Glutamatergic neuron (in vitro differentiated cells): ENCODE measurements around the gene ABLIM1. TPM values are rescaled to one million over a fixed set of nuclear protein-coding genes. Genes with fewer than 3 reads are reported as not detected.

Experiments used
- DNase-seq: peaks from one replicate; pipeline ENCODE4 v3.0.0; 2022
- H3K27ac Mint-ChIP-seq: one replicate; pipeline ENCODE4 v1.8.0; 2020; ENCODE audit warnings: mild to moderate bottlenecking, mixed read lengths, inconsistent platforms; ENCODE audit not compliant: unreplicated experiment
- H3K27me3 Mint-ChIP-seq: one replicate; pipeline ENCODE4 v1.8.0; 2020; ENCODE audit warnings: mild to moderate bottlenecking, moderate library complexity, mixed read lengths, inconsistent platforms; ENCODE audit not compliant: unreplicated experiment
- H3K36me3 Mint-ChIP-seq: one replicate; pipeline ENCODE4 v1.8.0; 2020; ENCODE audit warnings: mild to moderate bottlenecking, mixed read lengths, inconsistent platforms; ENCODE audit not compliant: unreplicated experiment
- H3K4me1 Mint-ChIP-seq: one replicate; pipeline ENCODE4 v1.8.0; 2020; ENCODE audit warnings: mild to moderate bottlenecking, low read depth, mixed read lengths, inconsistent platforms; ENCODE audit not compliant: unreplicated experiment
- H3K4me3 Mint-ChIP-seq: one replicate; pipeline ENCODE4 v1.8.0; 2020; ENCODE audit warnings: mild to moderate bottlenecking, mixed read lengths, inconsistent platforms; ENCODE audit not compliant: unreplicated experiment
- H3K9me3 Mint-ChIP-seq: one replicate; pipeline ENCODE4 v1.8.0; 2020; ENCODE audit warnings: mild to moderate bottlenecking, moderate library complexity, mixed read lengths, inconsistent platforms; ENCODE audit not compliant: unreplicated experiment
- CTCF ChIP-seq: fragments of 200-600 bp; sonication (generic); IDR thresholded peaks from one replicate; pipeline ENCODE4 v1.5.0; 2021; ENCODE audit not compliant: partially characterized antibody, unreplicated experiment
- total RNA-seq: library from RNA; stranded (reverse); fragmentation: NEBNext Ultra II Directional; extraction: Animal tissue kit (Norgen Biotek cat#: 25700); gene quantifications from one replicate; pipeline ENCODE4 v1.2.1, GENCODE V29; 2021; ENCODE audit not compliant: unreplicated experiment

Gene ABLIM1
- total RNA-seq, 1 donor from 2014 or later: 25.7 TPM

- H3K4me3 Mint-ChIP-seq: no peak overlapping the region
- H3K27ac Mint-ChIP-seq: no peak overlapping the region
- H3K9me3 Mint-ChIP-seq: peaks cover 6% of the 10 kb centered on the region
- TF ChIP-seq CTCF: no peak
- peaks cover 12% of the 10 kb centered on the region for H3K4me1 Mint-ChIP-seq
- DNase-seq: no peak
- peaks cover 9% of the 10 kb centered on the region for H3K27me3 Mint-ChIP-seq
- H3K36me3 Mint-ChIP-seq: peaks cover 4% of the 10 kb centered on the region
Measured at GRCh38 chr10:114665406-114665805, 7.3 kb upstream of the ABLIM1 start.

GRCh38 chr10:114664127-114664526 lies 6.1 kb upstream of the ABLIM1 start:
- peaks cover 4% of the 10 kb centered on the region for H3K36me3 Mint-ChIP-seq
- peaks cover 6% of the 10 kb centered on the region for H3K9me3 Mint-ChIP-seq
- no peak overlapping the region for H3K4me3 Mint-ChIP-seq
- H3K27ac Mint-ChIP-seq: no peak overlapping the region
- no peak for TF ChIP-seq CTCF
- peaks cover 12% of the 10 kb centered on the region for H3K4me1 Mint-ChIP-seq
- H3K27me3 Mint-ChIP-seq: peaks cover 9% of the 10 kb centered on the region
- DNase-seq: no peak

GRCh38 chr10:114663626-114664025 lies 5.6 kb upstream of the ABLIM1 start:
- no peak for TF ChIP-seq CTCF
- no peak overlapping the region for H3K27ac Mint-ChIP-seq

GRCh38 chr10:114662646-114663217 lies 4.7 kb upstream of the ABLIM1 start:
- Mint-ChIP-seq H3K27ac (peak overlapping the region; percentile 87), H3K9me3 (peaks cover 6% of the 10 kb centered on the region), H3K36me3 (peaks cover 4% of the 10 kb centered on the region), H3K27me3 (peaks cover 9% of the 10 kb centered on the region), H3K4me3 (peak overlapping the region; percentile 61), H3K4me1 (peaks cover 12% of the 10 kb centered on the region)
- no peak for DNase-seq
- no peak for TF ChIP-seq CTCF

More at GRCh38 chr10:114663626-114664025, 5.6 kb upstream of the ABLIM1 start:
- peaks cover 9% of the 10 kb centered on the region for H3K27me3 Mint-ChIP-seq
- peaks cover 12% of the 10 kb centered on the region for H3K4me1 Mint-ChIP-seq
- DNase-seq: peak; percentile 41
- peaks cover 6% of the 10 kb centered on the region for H3K9me3 Mint-ChIP-seq
- H3K36me3 Mint-ChIP-seq: peaks cover 4% of the 10 kb centered on the region
- peak overlapping the region; percentile 12 for H3K4me3 Mint-ChIP-seq

GRCh38 chr10:114661212-114661880 lies 3.3 kb upstream of the ABLIM1 start:
- no peak for DNase-seq
- Mint-ChIP-seq H3K36me3 (peaks cover 4% of the 10 kb centered on the region), H3K4me1 (peaks cover 12% of the 10 kb centered on the region), H3K9me3 (peaks cover 6% of the 10 kb centered on the region), H3K4me3 (no peak overlapping the region), H3K27me3 (peaks cover 6% of the 10 kb centered on the region), H3K27ac (no peak overlapping the region)
- TF ChIP-seq CTCF: no peak
